SU-DHL-6 (cell line): ENCODE results near the gene SPINT2.

Experiments
- H2AFZ ChIP-seq: fragments of 200-600 bp; sonication (generic); 2 replicates; pipeline ENCODE4 v1.6.1; 2014; ENCODE audit warnings: low read depth, mild to moderate bottlenecking, moderate library complexity, mixed read lengths, antibody characterized with exemption, low read length; ENCODE audit not compliant: severe bottlenecking
- H3F3A ChIP-seq: fragments of 200-600 bp; shearing (Covaris generic); 2 replicates; pipeline ENCODE4 v1.6.0; 2016; ENCODE audit warnings: antibody characterized with exemption, mild to moderate bottlenecking; ENCODE audit not compliant: insufficient read depth
- H3K27ac ChIP-seq: fragments of 200-600 bp; sonication (generic); 2 replicates; pipeline ENCODE4 v1.5.1; 2016; ENCODE audit warnings: low read depth, mild to moderate bottlenecking, low read length, moderate library complexity, mixed read lengths
- H3K27me3 ChIP-seq: fragments of 200-600 bp; sonication (generic), shearing (Covaris generic); 2 replicates; pipeline ENCODE4 v1.6.0; 2014; ENCODE audit warnings: mild to moderate bottlenecking, low read length
- H3K36me3 ChIP-seq: fragments of 200-600 bp; sonication (generic); 2 replicates; pipeline ENCODE4 v1.6.1; 2014; ENCODE audit warnings: mild to moderate bottlenecking, low read length, mixed read lengths
- H3K4me2 ChIP-seq: fragments of 300-600, 200-600 bp; shearing (Covaris generic), sonication (generic); 2 replicates; pipeline ENCODE4 v1.6.0; 2014; ENCODE audit warnings: low read length, low read depth, mild to moderate bottlenecking; ENCODE audit not compliant: poor library complexity, severe bottlenecking
- H3K4me3 ChIP-seq: fragments of 200-600 bp; sonication (generic); 2 replicates; pipeline ENCODE4 v1.5.1; 2014; ENCODE audit warnings: antibody characterized with exemption, low read length, mild to moderate bottlenecking, mixed read lengths; ENCODE audit not compliant: insufficient read depth, poor library complexity, severe bottlenecking
- H3K79me2 ChIP-seq: fragments of 200-600 bp; sonication (generic); 2 replicates; pipeline ENCODE4 v1.6.1; 2014; ENCODE audit warnings: mild to moderate bottlenecking, low read length, moderate library complexity; ENCODE audit not compliant: insufficient read depth
- H3K9ac ChIP-seq: fragments of 200-600 bp; sonication (generic); 2 replicates; pipeline ENCODE4 v1.7.0; 2014; ENCODE audit warnings: mild to moderate bottlenecking, low read length
- H3K9me2 ChIP-seq: fragments of 200-600 bp; sonication (generic); replicated peaks from 2 replicates; pipeline ENCODE4 v1.6.1; 2014; ENCODE audit warnings: low read length; ENCODE audit not compliant: insufficient read depth
- H3K9me3 ChIP-seq: fragments of 200-600 bp; sonication (generic); 2 replicates; pipeline ENCODE4 v1.6.1; 2014; ENCODE audit warnings: low read length, mixed read lengths; ENCODE audit not compliant: insufficient read depth
- H4K20me1 ChIP-seq: fragments of 200-600 bp; sonication (generic); 2 replicates; pipeline ENCODE4 v1.6.1; 2014; ENCODE audit warnings: low read depth, mild to moderate bottlenecking, antibody characterized with exemption, low read length, moderate library complexity, mixed read lengths
- CTCF ChIP-seq: fragments of 200-600 bp; sonication (generic); IDR thresholded peaks from one replicate; pipeline ENCODE4 v1.5.1; 2017; ENCODE audit warnings: antibody characterized with exemption, mild to moderate bottlenecking, low read length, moderate library complexity; ENCODE audit not compliant: insufficient read depth, poor library complexity, severe bottlenecking
- EZH2phosphoT487 ChIP-seq: fragments of 200-600 bp; sonication (generic), shearing (Covaris generic); conservative IDR thresholded peaks from 2 replicates; pipeline ENCODE4 v1.6.1; 2018; ENCODE audit warnings: mild to moderate bottlenecking, antibody characterized with exemption, low read length, moderate library complexity, mixed read lengths

SPINT2 gene

GRCh38 chr19:38288123-38288855, 23.9 kb downstream of the SPINT2 start:
- Histone ChIP-seq H3K4me3 (no peak overlapping the region), H4K20me1 (no peaks in the 10 kb centered on the region), H3K27me3 (no peaks in the 10 kb centered on the region), H3K27ac (no peak overlapping the region), H3K9me3 (no peaks in the 10 kb centered on the region), H3K9me2 (no peaks in the 10 kb centered on the region), H3F3A (no peaks in the 10 kb centered on the region), H3K4me2 (no peak overlapping the region), H3K79me2 (no peaks in the 10 kb centered on the region), H3K36me3 (no peaks in the 10 kb centered on the region), H3K9ac (no peak overlapping the region), H2AFZ (no peak overlapping the region)
- TF ChIP-seq CTCF (no peak), EZH2phosphoT487 (no peak)

GRCh38 chr19:38289955-38290354, 25.6 kb downstream of the SPINT2 start:
- Histone ChIP-seq H3K27ac (no peak overlapping the region), H3K9me2 (no peaks in the 10 kb centered on the region), H3F3A (no peaks in the 10 kb centered on the region), H3K4me3 (no peak overlapping the region), H3K9me3 (no peaks in the 10 kb centered on the region), H2AFZ (no peak overlapping the region), H3K27me3 (no peaks in the 10 kb centered on the region), H3K4me2 (no peak overlapping the region), H3K79me2 (no peaks in the 10 kb centered on the region), H3K36me3 (no peaks in the 10 kb centered on the region), H4K20me1 (no peaks in the 10 kb centered on the region), H3K9ac (no peak overlapping the region)
- TF ChIP-seq CTCF: no peak
- TF ChIP-seq EZH2phosphoT487: no peak

GRCh38 chr19:38290631-38291147, 26.3 kb downstream of the SPINT2 start:
- Histone ChIP-seq H3K9me2 (no peaks in the 10 kb centered on the region), H3K79me2 (no peaks in the 10 kb centered on the region), H3K36me3 (no peaks in the 10 kb centered on the region), H3K27ac (no peak overlapping the region), H3F3A (no peaks in the 10 kb centered on the region), H2AFZ (no peak overlapping the region), H3K4me3 (no peak overlapping the region), H3K9ac (no peak overlapping the region), H3K4me2 (no peak overlapping the region), H3K27me3 (no peaks in the 10 kb centered on the region), H4K20me1 (no peaks in the 10 kb centered on the region), H3K9me3 (no peaks in the 10 kb centered on the region)
- TF ChIP-seq EZH2phosphoT487: no peak
- no peak for TF ChIP-seq CTCF
